Prostate gland (tissue), 2 donors: ENCODE measurements around the gene TRAF3. TPM values are rescaled to one million over a fixed set of nuclear protein-coding genes. Genes with fewer than 3 reads are reported as not detected.

ENCODE experiments used
- DNase-seq: peaks from one replicate; pipeline ENCODE4 v3.0.0-alpha.2; 2019; ENCODE audit warnings: low spot score
- H3K27ac ChIP-seq, 2 donors: fragments of 200-600 bp; sonication (generic); 2 replicates each; pipeline ENCODE4 v1.5.1; 2017 to 2019
- H3K27me3 ChIP-seq: fragments of 200-600 bp; sonication (generic); replicated peaks from 2 replicates; pipeline ENCODE4 v1.5.1; 2019; ENCODE audit not compliant: insufficient read depth
- H3K36me3 ChIP-seq, 2 donors: fragments of 200-600 bp; sonication (generic); 1 replicate in 1 of 2; 2 replicates in 1 of 2; pipeline versions ENCODE4 v1.5.1 to v1.8.1; 2017 to 2019
- H3K4me1 ChIP-seq: fragments of 200-600 bp; sonication (generic); replicated peaks from 2 replicates; pipeline ENCODE4 v1.5.1; 2019
- H3K4me3 ChIP-seq, 2 donors: fragments of 200-600 bp; sonication (generic); 2 replicates each; pipeline ENCODE4 v1.5.1; 2017 to 2019
- H3K9me3 ChIP-seq: fragments of 200-600 bp; sonication (generic); 2 replicates; pipeline ENCODE4 v1.5.1; 2017
- POLR2A ChIP-seq: fragments of 450-650 bp; IDR thresholded peaks from one replicate; pipeline ENCODE4 v1.6.1; 2016; ENCODE audit warnings: antibody characterized with exemption, mild to moderate bottlenecking
- POLR2AphosphoS5 ChIP-seq: sonication (generic); formaldehyde crosslinking; IDR thresholded peaks from one replicate; pipeline ENCODE4 v1.6.1; 2017; ENCODE audit warnings: antibody characterized with exemption
- WGBS: methylation state at CpG from one replicate; pipeline ENCODE4 v1.1.5; 2018; 5-methylcytosine and 5-hydroxymethylcytosine counted together
- intact Hi-C: fragments of 100-400 bp; cut with DNase I; formaldehyde crosslinking; loops from one replicate; pipeline ENCODE4 v1.14.2; 2022
- total RNA-seq, 2 donors: library from RNA; depleted of rRNA; stranded (reverse); fragments of >200 nt; gene quantifications; one replicate each; pipeline ENCODE4 v1.1.0, GENCODE V29; 2016
- TF ChIP-seq, protein P1 (sequence below), 4 experiments: fragments of 200-600 bp in 2 of 4; fragments of 450-650 bp in 2 of 4; sonication (generic) in 2 of 4; IDR thresholded peaks; 1 replicate in 3 of 4; 2 replicates in 1 of 4; pipeline ENCODE4 v1.5.1; 2016 to 2019; ENCODE audit warnings: antibody characterized with exemption in 4 of 4, mild to moderate bottlenecking in 2 of 4, moderate library complexity in 2 of 4

TRAF3 gene, protein sequence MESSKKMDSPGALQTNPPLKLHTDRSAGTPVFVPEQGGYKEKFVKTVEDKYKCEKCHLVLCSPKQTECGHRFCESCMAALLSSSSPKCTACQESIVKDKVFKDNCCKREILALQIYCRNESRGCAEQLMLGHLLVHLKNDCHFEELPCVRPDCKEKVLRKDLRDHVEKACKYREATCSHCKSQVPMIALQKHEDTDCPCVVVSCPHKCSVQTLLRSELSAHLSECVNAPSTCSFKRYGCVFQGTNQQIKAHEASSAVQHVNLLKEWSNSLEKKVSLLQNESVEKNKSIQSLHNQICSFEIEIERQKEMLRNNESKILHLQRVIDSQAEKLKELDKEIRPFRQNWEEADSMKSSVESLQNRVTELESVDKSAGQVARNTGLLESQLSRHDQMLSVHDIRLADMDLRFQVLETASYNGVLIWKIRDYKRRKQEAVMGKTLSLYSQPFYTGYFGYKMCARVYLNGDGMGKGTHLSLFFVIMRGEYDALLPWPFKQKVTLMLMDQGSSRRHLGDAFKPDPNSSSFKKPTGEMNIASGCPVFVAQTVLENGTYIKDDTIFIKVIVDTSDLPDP
- total RNA-seq = 10 to 100 TPM in 1 of 2 donors, 1 to 10 TPM in 1; 8.3 to 22.0 TPM

DNA sequence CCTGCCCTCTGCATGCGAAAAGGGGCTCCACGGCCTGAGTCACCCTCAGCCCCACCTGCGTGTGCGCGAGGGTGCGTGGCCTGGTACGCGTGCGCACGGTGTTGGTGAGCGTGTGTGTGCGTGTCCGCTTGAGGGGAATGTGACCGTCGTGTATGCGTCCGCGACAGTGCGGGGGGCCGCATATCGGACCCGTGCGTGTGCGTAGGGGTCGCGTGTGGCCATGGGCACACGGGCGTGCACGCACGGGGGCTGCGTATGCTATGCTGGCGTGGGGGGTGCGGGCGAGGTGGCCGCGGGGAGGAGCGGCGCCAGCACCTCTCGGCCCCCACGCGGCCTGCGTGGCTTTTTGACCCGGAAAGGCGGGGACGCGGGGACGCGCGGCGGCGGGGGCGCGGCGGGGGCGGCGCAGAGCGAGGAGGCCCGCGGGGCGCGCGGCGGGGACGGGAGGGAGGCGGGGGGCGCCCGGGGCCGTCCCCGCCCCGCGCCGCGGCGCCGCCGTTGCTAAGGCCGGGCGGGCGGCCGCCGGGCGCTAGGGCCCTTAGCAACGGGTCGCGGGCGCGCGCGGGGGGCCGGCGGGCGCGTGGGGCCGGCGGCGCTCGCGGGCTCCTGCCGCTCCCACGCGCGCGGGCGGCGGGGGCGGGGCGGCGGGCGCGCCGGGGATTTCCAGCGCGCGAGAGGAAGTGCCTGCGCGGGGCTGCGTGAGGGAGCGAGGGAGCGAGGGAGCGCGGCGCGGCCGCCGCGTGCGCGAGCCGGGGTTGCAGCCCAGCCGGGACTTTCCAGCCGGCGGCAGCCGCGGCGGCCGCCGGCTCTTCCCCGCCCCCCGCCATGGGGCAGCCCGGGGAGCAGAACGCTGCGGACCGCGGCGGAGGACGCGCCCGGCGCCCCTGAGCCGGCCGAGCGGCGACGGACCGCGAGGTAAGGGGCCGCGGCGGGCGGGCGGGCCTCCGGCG lies at the start of gene TRAF3:
Gene TRAF3 (plus strand): TSS at position 689 of the 950 bp plus-strand sequence. CDS start 92,753 bp downstream, outside the sequence.
- H3K9me3 ChIP-seq = no peaks in the 10 kb centered on the region
- H3K4me3 ChIP-seq = peak within 1 kb of the TSS; percentile 69 to 87
- intact Hi-C loops = no loop called here
- TF ChIP-seq POLR2A (no peak), POLR2AphosphoS5 (no peak)
- TF ChIP-seq, protein P1, sequence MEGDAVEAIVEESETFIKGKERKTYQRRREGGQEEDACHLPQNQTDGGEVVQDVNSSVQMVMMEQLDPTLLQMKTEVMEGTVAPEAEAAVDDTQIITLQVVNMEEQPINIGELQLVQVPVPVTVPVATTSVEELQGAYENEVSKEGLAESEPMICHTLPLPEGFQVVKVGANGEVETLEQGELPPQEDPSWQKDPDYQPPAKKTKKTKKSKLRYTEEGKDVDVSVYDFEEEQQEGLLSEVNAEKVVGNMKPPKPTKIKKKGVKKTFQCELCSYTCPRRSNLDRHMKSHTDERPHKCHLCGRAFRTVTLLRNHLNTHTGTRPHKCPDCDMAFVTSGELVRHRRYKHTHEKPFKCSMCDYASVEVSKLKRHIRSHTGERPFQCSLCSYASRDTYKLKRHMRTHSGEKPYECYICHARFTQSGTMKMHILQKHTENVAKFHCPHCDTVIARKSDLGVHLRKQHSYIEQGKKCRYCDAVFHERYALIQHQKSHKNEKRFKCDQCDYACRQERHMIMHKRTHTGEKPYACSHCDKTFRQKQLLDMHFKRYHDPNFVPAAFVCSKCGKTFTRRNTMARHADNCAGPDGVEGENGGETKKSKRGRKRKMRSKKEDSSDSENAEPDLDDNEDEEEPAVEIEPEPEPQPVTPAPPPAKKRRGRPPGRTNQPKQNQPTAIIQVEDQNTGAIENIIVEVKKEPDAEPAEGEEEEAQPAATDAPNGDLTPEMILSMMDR (IDR thresholded peaks at IDR 0.05) = no peak
- peak within 1 kb of the TSS; percentile 74 to 79 for H3K27ac ChIP-seq
- H3K36me3 ChIP-seq = no peaks in the 10 kb centered on the region
- no peak for DNase-seq
- H3K4me1 ChIP-seq = no peaks in the 10 kb centered on the region
- H3K27me3 ChIP-seq = no peaks in the 10 kb centered on the region
- WGBS = 30% methylated on average over 56 of the region's 163 CpGs

- H3K9me3 ChIP-seq = no peaks in the 10 kb centered on the region
- H3K36me3 ChIP-seq = no peaks in the 10 kb centered on the region
- H3K27me3 ChIP-seq = no peaks in the 10 kb centered on the region
- no peak overlapping the region for H3K4me3 ChIP-seq
- WGBS = 76% methylated on average over 6 of the region's 6 CpGs
- no peak overlapping the region for H3K27ac ChIP-seq
- intact Hi-C loops = no loop called here
- TF ChIP-seq POLR2AphosphoS5 (no peak), POLR2A (no peak)
- TF ChIP-seq, protein P1 (IDR thresholded peaks at IDR 0.05) = no peak
- peaks cover 8% of the 10 kb centered on the region for H3K4me1 ChIP-seq
- DNase-seq = no peak
Measured at GRCh38 chr14:102728501-102728900, 48.7 kb upstream of the TRAF3 start.

DNA sequence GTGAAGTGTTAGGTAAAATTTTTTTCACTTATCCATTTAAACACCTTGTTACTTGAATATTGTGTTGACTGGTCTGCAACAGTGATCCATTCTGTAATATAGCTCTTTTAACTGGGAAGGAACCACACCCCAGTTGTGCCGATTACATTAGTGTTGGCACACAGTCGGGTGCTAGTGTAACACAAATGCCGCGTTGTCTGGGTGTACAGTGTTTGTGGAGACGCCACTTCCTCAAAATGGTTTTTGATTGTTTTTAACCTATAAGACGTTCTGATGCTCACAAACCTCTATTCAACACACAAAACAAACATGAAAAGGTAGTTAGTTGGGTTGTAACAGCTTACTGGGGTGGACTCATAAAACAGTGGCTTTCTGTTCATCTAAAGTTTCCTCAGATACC lies 48.0 kb upstream of the TRAF3 start:
- no peaks in the 10 kb centered on the region for H3K27me3 ChIP-seq
- H3K4me3 ChIP-seq = no peak overlapping the region
- 62% methylated on average over 6 of the region's 6 CpGs for WGBS
- DNase-seq = no peak
- intact Hi-C loops = no loop called here
- H3K36me3 ChIP-seq = no peaks in the 10 kb centered on the region
- peaks cover 8% of the 10 kb centered on the region for H3K4me1 ChIP-seq
- H3K27ac ChIP-seq = no peak overlapping the region
- TF ChIP-seq POLR2A (no peak), POLR2AphosphoS5 (no peak)
- TF ChIP-seq, protein P1 (IDR thresholded peaks at IDR 0.05) = no peak
- no peaks in the 10 kb centered on the region for H3K9me3 ChIP-seq

GRCh38 chr14:102729825-102730224 lies 47.4 kb upstream of the TRAF3 start:
- no peaks in the 10 kb centered on the region for H3K9me3 ChIP-seq
- intact Hi-C loops = no loop called here
- H3K4me1 ChIP-seq = peaks cover 8% of the 10 kb centered on the region
- DNase-seq = no peak
- WGBS = 90% methylated on average over 8 of the region's 8 CpGs
- H3K27me3 ChIP-seq = no peaks in the 10 kb centered on the region
- no peaks in the 10 kb centered on the region for H3K36me3 ChIP-seq
- no peak overlapping the region for H3K4me3 ChIP-seq
- TF ChIP-seq POLR2A (no peak), POLR2AphosphoS5 (no peak)
- TF ChIP-seq, protein P1 (IDR thresholded peaks at IDR 0.05) = no peak
- H3K27ac ChIP-seq = no peak overlapping the region
